ENCODE results near the gene DNASE2B. TPM values are rescaled to one million over a fixed set of nuclear protein-coding genes. Genes with fewer than 3 reads are reported as not detected.

DNASE2B gene
- total RNA-seq, 1 donor from 2014 or later, result not detected

Other genes with a start within 250 kb of the DNASE2B start
- gene SAMD13, start 96.8 kb upstream of the DNASE2B start, total RNA-seq, result 0.30 and 0.44 TPM in 2 replicates
- 58.9 and 62.7 TPM in 2 replicates for gene RPF1, start 80.8 kb downstream of the DNASE2B start, total RNA-seq
- gene SPATA1, start 107.9 kb downstream of the DNASE2B start, total RNA-seq, result 1.4 and 1.5 TPM in 2 replicates
- 118 and 126 TPM in 2 replicates for gene GNG5, start 108.1 kb downstream of the DNASE2B start, total RNA-seq
- 14.1 and 15.1 TPM in 2 replicates for gene CTBS, start 176.0 kb downstream of the DNASE2B start, total RNA-seq

Measured in activated T-helper 2 cell treated with anti-CD3 and anti-CD28 coated beads, Interferon-gamma antibody, Interleukin-2, Interleukin-4, amounts not matched to agents 10 μg/mL and 5 μg/mL and 100 μg/mL, durations not matched to agents 14 hours and 24 hours and 36 hours (primary cell).